Endodermal cell (in vitro differentiated cells): ENCODE data around the gene OR4M1. TPM values are rescaled to one million over a fixed set of nuclear protein-coding genes. Genes with fewer than 3 reads are reported as not detected.

Source experiments
- DNase-seq: peaks from one replicate; pipeline ENCODE4 v3.0.0-alpha.2; 2017
- H3K27ac ChIP-seq: 2 replicates; pipeline ENCODE4 v1.5.1; 2013; ENCODE audit warnings: mild to moderate bottlenecking, low read depth, low read length, moderate library complexity
- H3K27me3 ChIP-seq: 2 replicates; pipeline ENCODE4 v1.6.1; 2013; ENCODE audit warnings: mild to moderate bottlenecking, low read length, moderate library complexity; ENCODE audit not compliant: insufficient read depth, control insufficient read depth, poor library complexity, severe bottlenecking
- H3K36me3 ChIP-seq: 2 replicates; pipeline ENCODE4 v1.7.0; 2013; ENCODE audit warnings: mild to moderate bottlenecking, low read length, moderate library complexity; ENCODE audit not compliant: control insufficient read depth, insufficient read depth
- H3K4me1 ChIP-seq: one replicate; pipeline ENCODE4 v1.7.0; 2013; ENCODE audit warnings: low read length; ENCODE audit not compliant: control insufficient read depth, insufficient read depth
- H3K4me3 ChIP-seq: 2 replicates; pipeline ENCODE4 v1.5.1; 2013; ENCODE audit warnings: mild to moderate bottlenecking, low read length, moderate library complexity
- H3K9ac ChIP-seq: 2 replicates; pipeline ENCODE4 v1.6.1; 2013; ENCODE audit warnings: mild to moderate bottlenecking, low read length, moderate library complexity; ENCODE audit not compliant: poor library complexity, severe bottlenecking; ENCODE audit errors: extremely low read depth
- H3K9me3 ChIP-seq: 2 replicates; pipeline ENCODE4 v1.6.1; 2013; ENCODE audit warnings: mild to moderate bottlenecking, low read length, moderate library complexity; ENCODE audit not compliant: control insufficient read depth
- H3K27ac Mint-ChIP-seq: 2 replicates; pipeline ENCODE4 v1.8.0; 2020; ENCODE audit warnings: mixed read lengths
- H3K27me3 Mint-ChIP-seq: 2 replicates; pipeline ENCODE4 v1.8.0; 2021; ENCODE audit warnings: mild to moderate bottlenecking, mixed read lengths; ENCODE audit not compliant: insufficient read depth
- H3K36me3 Mint-ChIP-seq: 2 replicates; pipeline ENCODE4 v1.8.0; 2020; ENCODE audit warnings: low read depth, mixed read lengths
- H3K4me1 Mint-ChIP-seq: 2 replicates; pipeline ENCODE4 v1.8.0; 2020; ENCODE audit warnings: mixed read lengths
- H3K4me3 Mint-ChIP-seq: 2 replicates; pipeline ENCODE4 v1.8.0; 2020; ENCODE audit warnings: mild to moderate bottlenecking, moderate library complexity, mixed read lengths
- H3K9me3 Mint-ChIP-seq: 2 replicates; pipeline ENCODE4 v1.8.0; 2020; ENCODE audit warnings: mild to moderate bottlenecking, mixed read lengths
- WGBS, 2 experiments: methylation state at CpG; one replicate each; pipeline versions ENCODE4 v1.1.5 to v1.1.7; 2013; ENCODE audit warnings: missing lambda C conversion rate in 2 of 2, mixed read lengths in 1 of 2; ENCODE audit not compliant: insufficient coverage in 1 of 2, insufficient read length in 1 of 2; 5-methylcytosine and 5-hydroxymethylcytosine counted together
- total RNA-seq, 2 donors: library from RNA; stranded (reverse); fragmentation: NEBNext Ultra II Directional in 1 of 2; extraction: Animal tissue kit (Norgen Biotek cat#: 25700) in 1 of 2; gene quantifications; 2 replicates in 1 of 2; 3 replicates in 1 of 2; pipeline ENCODE4 v1.2.1, GENCODE V29; 2021
- TF ChIP-seq, protein P1 (sequence below): fragments of 200-600 bp; sonication (generic); conservative IDR thresholded peaks from 2 replicates; pipeline ENCODE4 v1.5.0; 2021; ENCODE audit warnings: antibody characterized with exemption, mild to moderate bottlenecking

Gene OR4M1
- total RNA-seq, 2 donors from 2014 or later = not detected

DNA sequence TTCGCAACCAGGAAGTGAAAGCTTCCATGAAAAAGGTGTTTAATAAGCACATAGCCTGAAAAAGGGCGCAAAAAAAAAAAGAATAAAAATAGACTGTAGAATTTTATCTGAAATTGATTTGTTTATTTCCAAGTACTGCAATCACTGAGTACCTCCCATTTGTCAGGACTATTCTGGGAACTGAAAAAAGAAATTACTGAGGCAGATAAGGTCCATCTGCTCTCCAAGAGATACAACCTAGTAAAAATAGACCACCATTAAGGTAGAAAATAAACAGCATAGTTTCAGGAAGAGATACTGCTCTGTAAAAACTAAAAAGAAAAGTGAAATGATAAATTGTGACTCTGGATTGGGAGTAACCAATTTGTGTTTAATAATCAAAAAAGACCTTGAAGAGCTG lies 55.0 kb downstream of the OR4M1 start:
- no peaks in the 10 kb centered on the region for H3K36me3 ChIP-seq
- H3K36me3 Mint-ChIP-seq = no peaks in the 10 kb centered on the region
- no peak overlapping the region for H3K9ac ChIP-seq
- peak overlapping the region; percentile 23 for H3K4me3 ChIP-seq
- DNase-seq = no peak
- H3K9me3 ChIP-seq = peaks cover 79% of the 10 kb centered on the region
- H3K9me3 Mint-ChIP-seq = peaks cover 37% of the 10 kb centered on the region
- 71 to 82% methylated on average over 1 to 2 of the region's 2 CpGs for WGBS, 2 experiments
- H3K27me3 Mint-ChIP-seq = no peaks in the 10 kb centered on the region
- H3K27me3 ChIP-seq = no peaks in the 10 kb centered on the region
- TF ChIP-seq, protein P1, sequence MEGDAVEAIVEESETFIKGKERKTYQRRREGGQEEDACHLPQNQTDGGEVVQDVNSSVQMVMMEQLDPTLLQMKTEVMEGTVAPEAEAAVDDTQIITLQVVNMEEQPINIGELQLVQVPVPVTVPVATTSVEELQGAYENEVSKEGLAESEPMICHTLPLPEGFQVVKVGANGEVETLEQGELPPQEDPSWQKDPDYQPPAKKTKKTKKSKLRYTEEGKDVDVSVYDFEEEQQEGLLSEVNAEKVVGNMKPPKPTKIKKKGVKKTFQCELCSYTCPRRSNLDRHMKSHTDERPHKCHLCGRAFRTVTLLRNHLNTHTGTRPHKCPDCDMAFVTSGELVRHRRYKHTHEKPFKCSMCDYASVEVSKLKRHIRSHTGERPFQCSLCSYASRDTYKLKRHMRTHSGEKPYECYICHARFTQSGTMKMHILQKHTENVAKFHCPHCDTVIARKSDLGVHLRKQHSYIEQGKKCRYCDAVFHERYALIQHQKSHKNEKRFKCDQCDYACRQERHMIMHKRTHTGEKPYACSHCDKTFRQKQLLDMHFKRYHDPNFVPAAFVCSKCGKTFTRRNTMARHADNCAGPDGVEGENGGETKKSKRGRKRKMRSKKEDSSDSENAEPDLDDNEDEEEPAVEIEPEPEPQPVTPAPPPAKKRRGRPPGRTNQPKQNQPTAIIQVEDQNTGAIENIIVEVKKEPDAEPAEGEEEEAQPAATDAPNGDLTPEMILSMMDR = no peak
- no peaks in the 10 kb centered on the region for H3K4me1 Mint-ChIP-seq
- H3K27ac Mint-ChIP-seq = no peak overlapping the region
- H3K4me1 ChIP-seq = no peaks in the 10 kb centered on the region
- no peak overlapping the region for H3K27ac ChIP-seq
- no peak overlapping the region for H3K4me3 Mint-ChIP-seq

Other genes with a start within 250 kb of the OR4M1 start
- not detected for gene OR11H2, start 59.6 kb upstream of the OR4M1 start, total RNA-seq
- gene OR4Q3, start 29.9 kb upstream of the OR4M1 start, total RNA-seq = not detected
- not detected for gene OR4N2, start 30.3 kb downstream of the OR4M1 start, total RNA-seq
- gene OR4K2, start 101.6 kb downstream of the OR4M1 start, total RNA-seq = not detected
- gene OR4K5, start 147.1 kb downstream of the OR4M1 start, total RNA-seq = not detected
- gene OR4K1, start 157.4 kb downstream of the OR4M1 start, total RNA-seq = not detected
- not detected for gene OR4K15, start 202.1 kb downstream of the OR4M1 start, total RNA-seq
- gene OR4Q2, start 228.7 kb downstream of the OR4M1 start, total RNA-seq = not detected
- not detected for gene OR4K14, start 245.8 kb downstream of the OR4M1 start, total RNA-seq